GM18861 (cell line): ENCODE data around the gene OR2K2.
"Not testable (repeated sequence)": the region's sequence is repeated elsewhere in the genome, so short reads cannot be mapped to it uniquely, and the experiment has no call there.

Experiments
- ATAC-seq: cut with Tn5 transposase; IDR thresholded peaks from one replicate; pipeline ENCODE4 v1.9.1; 2021; ENCODE audit not compliant: unreplicated experiment

OR2K2 gene

GRCh38 chr9:111298731-111299598 lies 31.1 kb downstream of the OR2K2 start:
- peak; percentile 59 for ATAC-seq

DNA sequence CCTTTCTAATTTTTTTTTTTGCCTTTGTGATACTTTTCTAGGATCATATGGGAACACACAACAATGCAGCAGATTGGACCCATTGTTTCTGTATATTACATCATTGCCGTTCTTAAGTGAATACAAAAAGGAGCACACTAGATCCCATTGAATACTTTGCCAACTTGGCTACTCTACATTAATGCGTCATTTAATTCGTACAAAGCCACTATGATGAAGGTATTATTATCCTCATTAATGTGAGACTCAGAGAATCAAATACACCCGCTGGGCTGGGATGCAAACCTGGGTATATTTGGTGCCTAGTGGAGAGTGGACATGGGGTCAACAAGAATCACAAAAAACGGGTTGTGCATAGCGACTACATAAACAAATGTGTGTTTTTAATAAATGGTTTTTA lies 31.9 kb downstream of the OR2K2 start:
- ATAC-seq = no peak

DNA sequence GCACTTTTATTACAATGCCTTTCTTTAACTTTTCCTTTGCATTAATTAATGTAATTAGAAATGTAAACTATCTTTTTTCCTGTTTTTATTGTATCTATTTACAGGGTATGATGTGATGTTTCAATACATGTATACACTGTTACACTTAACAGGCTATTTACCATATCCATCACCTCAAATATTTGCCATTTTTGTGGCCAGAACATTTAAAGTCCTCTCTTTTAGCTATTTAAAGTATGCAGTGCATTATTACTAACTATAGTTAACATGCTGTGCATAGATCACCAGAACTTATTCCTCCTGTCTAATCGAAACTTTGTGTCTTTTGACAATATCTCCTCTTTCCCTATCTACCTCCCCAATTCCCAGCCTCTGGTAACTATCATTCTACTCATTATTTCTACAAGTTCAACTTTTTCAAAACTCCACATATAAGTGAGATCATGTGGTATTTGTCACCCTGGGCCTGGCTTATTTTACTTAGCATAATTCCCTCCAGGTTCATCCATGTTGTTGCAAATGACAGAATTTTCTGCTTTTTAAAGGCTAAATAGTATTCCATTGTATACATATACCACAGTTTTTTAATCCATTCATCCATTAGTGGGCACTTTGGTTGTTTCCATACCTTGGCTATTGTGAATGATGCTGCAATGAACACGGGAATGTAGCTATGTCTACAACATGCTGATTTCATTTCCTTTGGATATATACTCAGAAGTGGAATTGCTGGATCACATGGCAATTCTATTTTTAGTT lies 32.8 kb downstream of the OR2K2 start:
- no peak for ATAC-seq

DNA sequence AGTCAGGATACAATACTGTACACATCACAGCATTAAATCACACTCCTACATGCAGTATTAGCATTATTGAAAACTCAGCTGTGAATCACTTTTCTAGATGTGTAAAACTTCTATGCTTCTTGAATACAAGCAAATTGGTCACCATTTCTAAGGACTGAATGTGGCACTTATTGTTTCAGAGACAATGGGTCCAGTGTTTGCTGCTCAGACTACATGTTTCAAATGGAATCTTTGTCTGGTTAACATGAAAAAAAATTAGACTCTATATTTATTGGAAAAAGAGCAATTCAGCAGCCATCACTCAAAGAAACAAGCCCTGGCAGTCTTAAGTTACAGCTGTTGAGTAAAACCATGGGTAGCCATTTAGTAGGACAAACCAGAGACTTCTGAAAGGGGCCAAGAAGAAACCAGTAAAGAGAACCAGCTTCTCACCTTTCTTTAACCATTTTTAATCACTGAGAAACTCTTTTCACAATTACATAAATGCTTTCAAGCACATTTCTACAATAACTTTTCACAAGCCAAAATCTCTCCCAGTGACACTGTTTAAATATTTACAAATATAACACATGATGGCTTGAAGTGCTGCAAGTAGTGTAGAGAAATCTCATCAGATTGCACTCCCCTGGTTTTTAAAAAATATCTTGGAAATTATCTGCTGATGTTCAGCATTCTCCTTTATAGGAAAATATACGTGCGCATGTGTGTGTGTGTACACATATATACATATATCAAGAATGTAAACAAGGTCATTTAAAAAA lies 35.2 kb downstream of the OR2K2 start:
- no peak for ATAC-seq

DNA sequence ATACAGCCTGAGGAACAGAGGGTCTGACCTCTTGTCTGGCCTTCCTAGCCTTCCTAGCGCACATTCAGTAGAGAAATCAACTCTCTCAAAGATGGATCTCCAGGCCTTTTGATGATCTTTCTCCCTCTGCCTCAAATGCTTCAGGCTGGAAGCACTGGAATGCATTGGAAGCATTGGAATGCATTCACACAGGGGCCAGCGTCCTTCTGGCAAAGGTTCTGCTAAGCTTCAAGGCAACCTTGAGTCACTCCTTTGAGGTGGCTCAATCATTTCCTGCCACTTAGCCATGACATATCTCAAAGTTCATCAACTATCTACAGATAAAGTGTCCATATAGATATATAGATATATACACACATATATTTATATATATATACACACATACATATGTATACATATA lies 42.9 kb downstream of the OR2K2 start:
- ATAC-seq = no peak

DNA sequence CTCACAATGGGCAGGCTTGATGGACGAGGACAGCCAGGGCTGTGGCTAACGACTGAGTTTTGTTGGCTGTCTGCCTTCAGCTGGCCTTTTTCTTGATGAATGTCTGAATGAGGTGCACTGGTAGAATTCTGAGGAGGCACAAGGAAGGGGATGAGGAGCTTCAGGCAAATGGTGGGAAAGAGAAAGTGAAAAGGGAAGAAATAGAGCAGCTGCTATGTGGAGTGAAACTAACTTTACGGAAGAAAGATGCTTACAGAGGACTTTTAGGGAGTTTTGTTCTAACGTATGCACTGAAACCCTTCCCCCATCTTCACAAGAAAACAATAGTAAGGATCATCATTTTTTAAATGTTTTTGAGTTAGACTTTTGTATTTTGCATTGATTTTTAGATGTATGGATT lies 45.3 kb downstream of the OR2K2 start:
- ATAC-seq = no peak

GRCh38 chr9:111282845-111283244 lies 47.2 kb downstream of the OR2K2 start:
- no peak for ATAC-seq

DNA sequence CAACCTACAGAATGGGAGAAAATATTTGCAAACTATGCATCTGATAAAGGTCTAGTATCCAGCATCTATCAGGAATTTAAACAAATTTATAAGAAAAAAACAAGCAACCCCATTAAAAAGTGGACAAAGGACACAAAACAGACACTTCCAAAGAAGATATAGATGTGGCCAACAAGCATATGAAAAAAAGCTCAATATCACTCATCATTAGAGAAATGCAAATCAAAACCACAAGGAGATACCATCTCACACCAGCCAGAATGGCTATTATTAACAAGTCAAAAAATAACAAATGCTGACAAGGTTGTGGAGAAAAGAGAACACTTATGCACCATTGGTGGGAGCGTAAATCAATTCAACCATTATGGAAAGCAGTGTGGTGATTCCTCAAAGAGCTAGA lies 49.2 kb downstream of the OR2K2 start:
- not testable (repeated sequence) for ATAC-seq
